CD4-positive, alpha-beta T cell (primary cell): ENCODE data around the gene SELENOF. TPM values are rescaled to one million over a fixed set of nuclear protein-coding genes. Genes with fewer than 3 reads are reported as not detected.

Experiments used
- ATAC-seq: fragments of 200-7000 bp; cut with Tn5 transposase; one replicate; pipeline ENCODE4 v1.10.0; 2022; ENCODE audit warnings: mild to moderate bottlenecking; ENCODE audit not compliant: poor library complexity
- CTCF ChIA-PET: fragments of 350-600 bp; sonication (Branson Sonifier 250); formaldehyde crosslinking; loops from one replicate; lab custom pipeline; 2021; ENCODE audit warnings: antibody characterized with exemption, inconsistent platforms; lab: Charles Lee
- POLR2A ChIA-PET: fragments of 350-600 bp; sonication (Branson Sonifier 250); formaldehyde crosslinking; loops from one replicate; lab custom pipeline; 2021; ENCODE audit warnings: antibody characterized with exemption, inconsistent platforms; lab: Charles Lee
- DNase-seq, 14 experiments: peaks; one replicate each; pipeline ENCODE4 v3.0.0-alpha.2; 2013 to 2020; ENCODE audit warnings: mixed read lengths in 2 of 14
- H3K27ac ChIP-seq, 2 donors: one replicate each; pipeline versions ENCODE4 v1.5.1 to v1.7.0; 2013; ENCODE audit warnings: low read length in 2 of 2, low read depth in 1 of 2, mild to moderate bottlenecking in 1 of 2
- H3K27me3 ChIP-seq, 2 experiments: 1 replicate in 1 of 2; 2 replicates in 1 of 2; pipeline versions ENCODE4 v1.6.1 to v1.7.0; 2013; ENCODE audit warnings: low read length in 2 of 2, control low read depth in 1 of 2, mild to moderate bottlenecking in 1 of 2, moderate library complexity in 1 of 2; ENCODE audit not compliant: insufficient read depth in 2 of 2, control insufficient read depth in 1 of 2
- H3K36me3 ChIP-seq: one replicate; pipeline ENCODE4 v1.6.1; 2013; ENCODE audit warnings: low read length, control low read depth; ENCODE audit not compliant: insufficient read depth
- H3K4me1 ChIP-seq: one replicate; pipeline ENCODE4 v1.6.1; 2013; ENCODE audit warnings: low read length, control low read depth; ENCODE audit not compliant: insufficient read depth
- H3K4me3 ChIP-seq: one replicate; pipeline ENCODE4 v1.5.1; 2013; ENCODE audit warnings: mild to moderate bottlenecking, low read length, moderate library complexity
- H3K9me3 ChIP-seq, 2 experiments: 1 replicate in 1 of 2; 2 replicates in 1 of 2; pipeline versions ENCODE4 v1.6.1 to v1.7.0; 2013; ENCODE audit warnings: low read length in 2 of 2, mild to moderate bottlenecking in 2 of 2, control low read depth in 1 of 2, moderate library complexity in 1 of 2; ENCODE audit not compliant: control insufficient read depth in 1 of 2, insufficient read depth in 1 of 2
- H3K27ac Mint-ChIP-seq: one replicate; pipeline ENCODE4 v1.8.0; 2020; ENCODE audit warnings: mixed read lengths
- H3K27me3 Mint-ChIP-seq: one replicate; pipeline ENCODE4 v1.8.0; 2021; ENCODE audit warnings: mixed read lengths
- H3K36me3 Mint-ChIP-seq: one replicate; pipeline ENCODE4 v1.8.0; 2021; ENCODE audit warnings: low read depth, mixed read lengths
- H3K4me1 Mint-ChIP-seq: one replicate; pipeline ENCODE4 v1.8.0; 2021; ENCODE audit warnings: low read depth, mixed read lengths
- H3K4me3 Mint-ChIP-seq: one replicate; pipeline ENCODE4 v1.8.0; 2020; ENCODE audit warnings: mild to moderate bottlenecking, mixed read lengths
- H3K9me3 Mint-ChIP-seq: one replicate; pipeline ENCODE4 v1.8.0; 2020; ENCODE audit warnings: mixed read lengths
- CTCF ChIP-seq: fragments of 200-600 bp; IDR thresholded peaks from one replicate; pipeline ENCODE4 v1.8.0; 2022; ENCODE audit warnings: antibody characterized with exemption, mild to moderate bottlenecking
- intact Hi-C, 2 experiments: fragments of 100-400 bp; cut with DNase I in 1 of 2; cut with micrococcal nuclease in 1 of 2; formaldehyde crosslinking; loops; one replicate each; pipeline versions ENCODE4 v1.15.1 to v1.9.0; 2023 to 2025; cut with DNase I, micrococcal nuclease
- total RNA-seq, 174 experiments: library from RNA in 2 of 174; stranded (reverse) in 2 of 174; gene quantifications; one replicate each; pipeline ENCODE4 v1.2.3 and lab custom pipeline; 2021 to 2026

Gene SELENOF
- total RNA-seq, 2 experiments from 2014 or later: 74.1 to 74.9 TPM

GRCh38 chr1:86942743-86943142 is 28.8 kb upstream of the SELENOF start:
- H3K27ac Mint-ChIP-seq: no peak overlapping the region
- ChIA-PET CTCF (no interaction called here), POLR2A (interaction anchor here (1.1 to 1.4 kb wide), 2 partner anchors 28 to 45 kb away, joined by 3 to 5 read pairs; partner anchors contain the start of genes HS2ST1 and SELENOF)
- no peak overlapping the region for H3K27ac ChIP-seq
- no peak overlapping the region for H3K4me3 Mint-ChIP-seq
- intact Hi-C loops: no loop called here
- no peak for DNase-seq
- no peak for ATAC-seq
- no peak overlapping the region for H3K4me3 ChIP-seq
- no peaks in the 10 kb centered on the region for H3K36me3 ChIP-seq
- peaks cover 6% of the 10 kb centered on the region for H3K4me1 Mint-ChIP-seq
- no peaks in the 10 kb centered on the region for H3K27me3 Mint-ChIP-seq
- H3K9me3 Mint-ChIP-seq: no peaks in the 10 kb centered on the region
- no peaks in the 10 kb centered on the region for H3K27me3 ChIP-seq
- no peaks in the 10 kb centered on the region for H3K36me3 Mint-ChIP-seq
- H3K4me1 ChIP-seq: no peaks in the 10 kb centered on the region
- TF ChIP-seq CTCF: no peak
- H3K9me3 ChIP-seq: no peaks in the 10 kb centered on the region

GRCh38 chr1:86942042-86942441 is 28.1 kb upstream of the SELENOF start:
- ChIA-PET CTCF (no interaction called here), POLR2A (interaction anchor here (1.1 to 1.4 kb wide), 2 partner anchors 28 to 45 kb away, joined by 3 to 5 read pairs; partner anchors contain the start of genes HS2ST1 and SELENOF)
- H3K27me3 Mint-ChIP-seq: no peaks in the 10 kb centered on the region

GRCh38 chr1:86940599-86940998 is 26.7 kb upstream of the SELENOF start:
- H3K4me1 Mint-ChIP-seq: peaks cover 6% of the 10 kb centered on the region
- intact Hi-C loops: loop anchor here in 1 of 2 experiments (2.0 kb wide), 1 partner anchor 56 kb away; no protein-coding TSS in a partner anchor
- no peak overlapping the region for H3K4me3 Mint-ChIP-seq
- no peak overlapping the region for H3K27ac ChIP-seq
- H3K4me1 ChIP-seq: no peaks in the 10 kb centered on the region
- ATAC-seq (no peak), DNase-seq (no peak)
- no peak for TF ChIP-seq CTCF
- no peaks in the 10 kb centered on the region for H3K27me3 Mint-ChIP-seq
- no peak overlapping the region for H3K27ac Mint-ChIP-seq
- H3K9me3 Mint-ChIP-seq: no peaks in the 10 kb centered on the region
- H3K9me3 ChIP-seq: no peaks in the 10 kb centered on the region
- H3K4me3 ChIP-seq: no peak overlapping the region
- no peaks in the 10 kb centered on the region for H3K27me3 ChIP-seq
- ChIA-PET POLR2A (no interaction called here), CTCF (no interaction called here)
- H3K36me3 Mint-ChIP-seq: no peaks in the 10 kb centered on the region
- H3K36me3 ChIP-seq: no peaks in the 10 kb centered on the region

More at GRCh38 chr1:86942042-86942441, 28.1 kb upstream of the SELENOF start:
- no peak overlapping the region for H3K4me3 ChIP-seq
- no peak overlapping the region for H3K27ac Mint-ChIP-seq
- H3K4me1 ChIP-seq: no peaks in the 10 kb centered on the region
- H3K9me3 Mint-ChIP-seq: no peaks in the 10 kb centered on the region
- no peaks in the 10 kb centered on the region for H3K36me3 ChIP-seq
- H3K27me3 ChIP-seq: no peaks in the 10 kb centered on the region
- H3K36me3 Mint-ChIP-seq: no peaks in the 10 kb centered on the region
- no peak for ATAC-seq
- DNase-seq: no peak
- H3K27ac ChIP-seq: no peak overlapping the region
- TF ChIP-seq CTCF: no peak
- no peak overlapping the region for H3K4me3 Mint-ChIP-seq
- H3K9me3 ChIP-seq: no peaks in the 10 kb centered on the region
- intact Hi-C loops: no loop called here
- H3K4me1 Mint-ChIP-seq: peaks cover 6% of the 10 kb centered on the region
